Measurements from ENCODE around the gene ERH.

- no peak for TF ChIP-seq POLR2A (IDR thresholded peaks at IDR 0.05)
- TF ChIP-seq CTCF (IDR thresholded peaks at IDR 0.05): no peak
- no peak for TF ChIP-seq POLR2AphosphoS5 (IDR thresholded peaks at IDR 0.05)
Measured at GRCh38 chr14:69372146-69372545, 26.0 kb downstream of the ERH start.

Data from breast epithelium (tissue), 3 donors.